NCI-H524 treated with DMSO at 0.1 percent for 48 hours (cell line): ENCODE measurements around the gene TECPR2.
"Not testable (repeated sequence)": the region's sequence is repeated elsewhere in the genome, so short reads cannot be mapped to it uniquely, and the experiment has no call there.

Source experiments
- DNase-seq: peaks from one replicate; lab custom pipeline; 2025; lab: John Stamatoyannopoulos, UW

Gene TECPR2

GRCh38 chr14:102509746-102510615, 147.2 kb downstream of the TECPR2 start, which contains the start of gene ANKRD9:
ANKRD9 (minus strand) TSS chr14:102509776; CDS start chr14:102507889, 1,887 bp downstream.
- DNase-seq, result peak; percentile 70

DNA sequence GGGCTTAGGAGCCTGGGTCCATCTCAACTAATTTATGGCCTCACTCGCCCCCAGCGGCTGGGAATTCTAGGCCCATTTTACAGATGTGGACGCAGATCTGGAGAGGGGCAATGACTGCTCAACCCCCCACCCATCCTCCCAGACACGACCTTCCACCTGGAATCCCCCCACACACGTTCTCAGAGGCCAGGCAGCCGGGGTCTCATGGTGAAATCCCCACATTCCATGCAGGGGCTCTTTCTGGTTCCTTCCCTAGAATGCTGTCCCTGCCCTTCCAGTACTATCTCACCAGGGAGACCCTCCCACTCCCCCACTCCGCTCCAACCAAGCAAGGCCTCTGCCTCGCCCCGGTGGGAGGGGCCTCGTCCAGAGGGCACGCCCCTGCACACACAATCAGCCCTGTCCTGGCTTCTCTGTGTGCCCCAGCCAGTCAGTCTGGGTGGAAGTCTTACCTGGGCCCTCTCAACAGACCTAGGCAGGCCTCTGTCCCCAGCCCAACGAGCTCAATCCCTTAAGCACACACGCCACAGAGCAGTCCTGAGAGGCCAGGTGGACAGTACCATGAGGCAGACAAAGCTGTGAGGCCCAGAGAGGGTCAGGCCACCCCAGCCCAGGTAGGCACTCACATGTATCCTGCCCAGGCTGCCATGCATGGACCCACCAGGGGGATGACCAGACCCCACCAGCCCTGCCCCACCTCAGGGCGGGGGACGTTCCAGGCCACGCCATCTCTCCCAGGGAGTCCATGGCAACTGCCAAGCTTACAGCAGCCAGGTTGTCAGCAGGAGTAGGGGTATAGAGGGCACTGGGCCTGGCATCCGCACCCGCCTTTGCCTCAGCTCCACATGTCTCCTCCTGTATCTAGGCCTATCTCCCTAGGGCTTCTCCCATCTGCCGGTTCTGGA, 148.1 kb downstream of the TECPR2 start:
- DNase-seq, result no peak

GRCh38 chr14:102511538-102511937, 148.8 kb downstream of the TECPR2 start:
- DNase-seq, result no peak

DNA sequence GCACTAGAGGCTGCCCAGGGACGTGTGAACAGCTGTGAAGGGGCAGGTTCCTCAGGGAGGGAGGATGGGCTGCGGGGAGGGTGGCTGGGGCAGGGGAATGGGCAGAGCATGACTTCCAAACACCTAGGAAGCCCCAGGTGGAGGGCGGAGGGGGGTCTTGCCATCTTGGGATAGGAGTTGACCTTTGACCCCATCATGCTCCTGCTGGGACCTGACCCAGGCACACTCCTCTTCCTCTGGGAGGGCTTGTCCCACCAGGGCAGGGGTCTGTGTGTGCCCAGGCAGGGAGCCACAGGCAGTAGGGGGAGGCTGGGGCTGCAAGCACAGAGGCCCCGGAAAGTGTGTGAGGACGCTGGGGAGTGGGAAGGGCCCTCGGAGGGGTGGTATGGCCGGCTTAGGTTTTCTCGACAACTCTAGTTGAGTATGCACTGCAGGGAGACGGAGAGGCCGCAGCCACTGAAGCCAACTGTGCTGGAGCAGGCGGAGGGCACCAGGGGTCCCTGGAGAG, 150.1 kb downstream of the TECPR2 start:
- DNase-seq, result no peak

- DNase-seq, result no peak
These were observed 151.4 kb downstream of the TECPR2 start for GRCh38 chr14:102513899-102514772.

DNA sequence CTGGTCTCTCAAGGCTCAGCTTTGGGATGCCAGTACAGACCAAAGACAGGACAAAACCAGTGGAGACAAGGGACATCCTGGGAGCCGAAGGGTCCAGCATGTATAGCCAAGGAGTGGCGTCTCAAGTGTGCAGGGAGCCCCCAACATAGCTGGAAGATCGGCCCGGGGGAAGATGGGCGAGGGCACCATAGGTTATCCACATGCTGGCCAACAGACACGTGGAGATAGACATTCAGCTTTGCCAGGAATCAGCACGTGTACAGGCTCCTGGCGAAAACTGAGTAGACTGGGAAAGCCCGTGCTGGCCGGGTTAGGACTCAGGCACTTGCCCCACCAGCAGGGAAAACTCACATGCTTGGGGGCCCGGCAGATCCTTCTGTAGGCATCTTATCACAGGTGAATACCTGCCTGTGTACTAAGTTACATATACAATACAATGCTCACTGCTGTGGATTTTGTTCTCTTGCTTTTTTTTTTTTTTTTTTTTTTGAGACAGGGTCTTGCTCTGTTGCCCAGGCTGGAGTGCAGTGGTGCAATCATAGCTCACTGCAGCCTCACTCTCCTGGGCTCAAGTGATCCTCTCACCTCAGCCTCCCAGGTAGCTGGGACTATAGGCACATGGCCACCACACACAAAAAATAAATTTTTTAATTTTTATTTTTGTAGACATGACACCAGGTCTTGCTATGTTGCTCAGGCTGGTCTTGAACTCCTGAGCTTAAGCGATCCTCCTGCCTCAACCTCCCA, 152.4 kb downstream of the TECPR2 start:
- no peak for DNase-seq

- DNase-seq, result no peak
These were observed 154.0 kb downstream of the TECPR2 start for GRCh38 chr14:102516531-102517391.

GRCh38 chr14:102517392-102518062, 154.8 kb downstream of the TECPR2 start:
- no peak for DNase-seq

- DNase-seq, result no peak
These were observed 155.4 kb downstream of the TECPR2 start for GRCh38 chr14:102518063-102518648.

GRCh38 chr14:102519709-102520108, 157.0 kb downstream of the TECPR2 start:
- DNase-seq, result not testable (repeated sequence)

DNA sequence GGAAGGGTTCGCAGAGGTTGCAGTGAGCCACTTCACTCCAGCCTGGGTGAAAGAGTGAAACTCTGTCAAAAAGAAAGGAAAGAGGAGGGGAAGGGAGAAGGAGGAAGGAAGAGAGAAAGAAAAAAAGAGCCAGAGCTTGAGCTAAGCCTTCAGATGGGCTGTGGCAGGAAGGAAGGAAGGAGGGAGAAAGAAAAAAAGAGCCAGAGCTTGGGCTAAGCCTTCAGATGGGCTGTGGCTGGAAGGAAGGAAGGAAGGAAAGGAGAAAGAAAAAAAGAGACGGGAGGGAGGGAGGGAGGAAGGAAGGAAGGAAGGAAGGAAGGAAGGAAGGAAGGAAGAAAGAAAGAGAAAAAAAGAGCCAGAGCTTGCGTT, 160.4 kb downstream of the TECPR2 start:
- DNase-seq, result no peak

- DNase-seq, result no peak
These were observed 161.1 kb downstream of the TECPR2 start for GRCh38 chr14:102523569-102524450.

GRCh38 chr14:102524451-102525218, 161.9 kb downstream of the TECPR2 start:
- peak; percentile 99 for DNase-seq

DNA sequence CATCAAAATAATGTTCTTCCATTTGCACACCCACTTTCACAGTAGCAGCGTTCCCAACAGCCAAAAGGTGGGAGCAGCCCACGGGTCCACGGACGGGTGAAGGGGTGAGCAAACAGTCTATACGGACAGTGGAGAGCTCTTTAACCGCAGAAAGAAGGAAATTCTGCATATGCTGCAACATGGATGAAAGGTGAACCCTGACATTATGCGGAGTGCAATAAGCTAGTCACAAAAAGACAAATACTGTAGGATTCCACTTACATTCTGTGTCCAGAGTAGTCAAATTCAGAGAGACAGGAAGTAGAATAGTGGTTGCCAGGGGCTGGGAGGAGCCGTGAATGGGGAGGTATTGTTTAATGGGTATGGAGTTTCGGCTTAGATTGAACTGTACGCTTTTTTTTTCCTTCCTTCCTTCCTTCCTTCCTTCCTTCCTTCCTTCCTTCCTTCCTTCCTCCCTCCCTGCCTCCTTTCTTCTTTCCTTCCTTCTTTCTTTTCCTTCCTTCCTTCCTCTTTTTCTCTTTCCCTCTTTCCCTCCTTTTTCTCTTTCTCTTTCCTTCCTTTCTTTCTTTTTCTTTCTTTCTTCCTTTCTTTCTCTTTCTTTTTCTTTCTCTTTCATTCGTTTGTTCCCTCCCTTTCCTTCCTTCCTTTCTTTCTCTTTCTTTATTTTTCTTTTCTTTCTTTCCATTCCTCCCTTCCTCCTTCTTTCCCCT, 162.6 kb downstream of the TECPR2 start:
- peak; percentile 12 for DNase-seq

DNA sequence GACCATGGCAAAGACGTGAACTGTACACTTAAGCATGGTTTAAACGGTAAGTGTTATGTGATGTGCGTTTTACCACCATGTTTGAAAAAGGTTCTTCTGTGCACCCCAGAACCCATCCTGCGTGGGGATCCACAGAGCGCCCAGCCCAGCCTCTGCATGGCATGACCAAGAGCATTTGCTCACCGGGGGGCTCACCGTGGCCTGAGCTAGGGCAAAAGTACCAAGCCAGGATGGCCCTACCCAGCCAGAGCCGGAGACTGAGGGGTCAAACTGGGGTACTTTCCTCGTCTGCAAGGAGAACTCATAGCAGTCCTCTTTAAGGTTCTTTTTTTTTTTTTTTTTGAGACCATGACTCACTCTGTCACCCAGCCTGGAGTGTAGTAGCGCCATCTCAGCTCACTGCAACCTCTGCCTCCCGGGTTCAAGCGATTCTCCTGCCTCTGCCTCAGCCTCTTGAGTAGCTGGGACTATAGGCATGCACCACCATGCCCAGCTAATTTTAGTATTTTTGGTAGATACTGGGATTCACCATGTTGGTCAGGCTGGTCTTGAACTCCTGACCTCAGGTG, 163.3 kb downstream of the TECPR2 start:
- DNase-seq, result no peak
